CD8-positive, alpha-beta memory T cell (primary cell): ENCODE results near the gene CCDC170. TPM values are rescaled to one million over a fixed set of nuclear protein-coding genes. Genes with fewer than 3 reads are reported as not detected.

ENCODE experiments used
- CTCF ChIA-PET: fragments of 350-600 bp; sonication (Branson Sonifier 250); formaldehyde crosslinking; loops from one replicate; lab custom pipeline; 2021; ENCODE audit warnings: antibody characterized with exemption; lab: Charles Lee
- POLR2A ChIA-PET: fragments of 350-600 bp; sonication (Branson Sonifier 250); formaldehyde crosslinking; loops from one replicate; lab custom pipeline; 2021; ENCODE audit warnings: antibody characterized with exemption; lab: Charles Lee
- DNase-seq, 5 donors: peaks; one replicate each; pipeline versions ENCODE4 v3.0.0 to v3.0.0-alpha.2; 2020 to 2022; ENCODE audit warnings: mixed read lengths in 1 of 5
- H3K27ac ChIP-seq: one replicate; pipeline ENCODE4 v1.7.0; 2013; ENCODE audit warnings: low read depth, mild to moderate bottlenecking, low read length, moderate library complexity
- H3K27me3 ChIP-seq: 2 replicates; pipeline ENCODE4 v1.7.0; 2013; ENCODE audit warnings: low read length, mild to moderate bottlenecking; ENCODE audit not compliant: insufficient read depth, poor library complexity, severe bottlenecking
- H3K36me3 ChIP-seq: 2 replicates; pipeline ENCODE4 v1.7.0; 2013; ENCODE audit warnings: mild to moderate bottlenecking, low read length, moderate library complexity; ENCODE audit not compliant: insufficient read depth
- H3K4me1 ChIP-seq: 2 replicates; pipeline ENCODE4 v1.7.0; 2013; ENCODE audit warnings: mild to moderate bottlenecking, low read length, moderate library complexity; ENCODE audit not compliant: insufficient read depth
- H3K4me3 ChIP-seq: 2 replicates; pipeline ENCODE4 v1.7.0; 2013; ENCODE audit warnings: mild to moderate bottlenecking, low read length
- H3K9me3 ChIP-seq: 2 replicates; pipeline ENCODE4 v1.7.0; 2013; ENCODE audit warnings: mild to moderate bottlenecking, low read length
- H3K27ac Mint-ChIP-seq, 8 donors: one replicate each; pipeline ENCODE4 v1.8.0; 2020 to 2021; ENCODE audit warnings: mixed read lengths in 8 of 8, mild to moderate bottlenecking in 6 of 8, inconsistent platforms in 3 of 8, moderate library complexity in 3 of 8
- H3K27me3 Mint-ChIP-seq, 2 donors: one replicate each; pipeline ENCODE4 v1.8.0; 2020 to 2021; ENCODE audit warnings: mixed read lengths in 2 of 2, mild to moderate bottlenecking in 1 of 2, moderate library complexity in 1 of 2
- H3K36me3 Mint-ChIP-seq, 3 donors: one replicate each; pipeline ENCODE4 v1.8.0; 2020 to 2021; ENCODE audit warnings: mixed read lengths in 3 of 3, inconsistent platforms in 1 of 3, mild to moderate bottlenecking in 1 of 3
- H3K4me1 Mint-ChIP-seq, 3 donors: one replicate each; pipeline ENCODE4 v1.8.0; 2020 to 2021; ENCODE audit warnings: mixed read lengths in 3 of 3, inconsistent platforms in 1 of 3, mild to moderate bottlenecking in 1 of 3
- H3K4me3 Mint-ChIP-seq, 7 donors: one replicate each; pipeline ENCODE4 v1.8.0; 2020 to 2021; ENCODE audit warnings: mixed read lengths in 7 of 7, mild to moderate bottlenecking in 6 of 7, moderate library complexity in 4 of 7, inconsistent platforms in 2 of 7
- H3K9me3 Mint-ChIP-seq, 5 donors: one replicate each; pipeline ENCODE4 v1.8.0; 2020 to 2022; ENCODE audit warnings: mixed read lengths in 5 of 5, mild to moderate bottlenecking in 3 of 5, moderate library complexity in 2 of 5, inconsistent platforms in 1 of 5
- polyA plus RNA-seq: library from polyadenylated mRNA; unstranded; fragments of 300-500 nt; fragmentation: Illumina TruSeq; gene quantifications from one replicate; pipeline ENCODE4 v1.2.3, GENCODE V29; 2021
- total RNA-seq, 2 experiments: library from RNA; stranded (reverse); gene quantifications; one replicate each; pipeline ENCODE4 v1.2.3, GENCODE V29; 2021

CCDC170 gene
- total and polyA plus RNA-seq, 3 experiments from 2014 or later, result not detected

- no peaks in the 10 kb centered on the region for H3K36me3 Mint-ChIP-seq
- POLR2A ChIA-PET, result no interaction called here
- no peak for DNase-seq
These were observed 172.7 kb downstream of the CCDC170 start for GRCh38 chr6:151666526-151666925.

GRCh38 chr6:151669208-151669560, 175.4 kb downstream of the CCDC170 start:
- Mint-ChIP-seq H3K27ac (no peak overlapping the region), H3K27me3 (peaks cover 4 to 24% of the 10 kb centered on the region in 2 donors), H3K36me3 (no peaks in the 10 kb centered on the region), H3K4me1 (no peaks in the 10 kb centered on the region), H3K4me3 (no peak overlapping the region), H3K9me3 (no peaks in the 10 kb centered on the region)
- Histone ChIP-seq H3K27me3 (peaks cover 4% of the 10 kb centered on the region), H3K9me3 (no peaks in the 10 kb centered on the region), H3K36me3 (no peaks in the 10 kb centered on the region), H3K4me1 (no peaks in the 10 kb centered on the region), H3K27ac (no peak overlapping the region), H3K4me3 (no peak overlapping the region)
- POLR2A ChIA-PET, result no interaction called here
- CTCF ChIA-PET, result no interaction called here
- DNase-seq, result no peak

More at GRCh38 chr6:151666526-151666925, 172.7 kb downstream of the CCDC170 start:
- Mint-ChIP-seq H3K27me3 (peaks cover 7 to 40% of the 10 kb centered on the region in 2 donors), H3K9me3 (no peaks in the 10 kb centered on the region), H3K4me3 (no peak overlapping the region), H3K4me1 (no peaks in the 10 kb centered on the region), H3K27ac (no peak overlapping the region)
- Histone ChIP-seq H3K9me3 (no peaks in the 10 kb centered on the region), H3K4me1 (no peaks in the 10 kb centered on the region), H3K27me3 (peaks cover 4% of the 10 kb centered on the region), H3K4me3 (no peak overlapping the region), H3K27ac (no peak overlapping the region), H3K36me3 (no peaks in the 10 kb centered on the region)
- CTCF ChIA-PET, result no interaction called here

- H3K27me3 Mint-ChIP-seq, result peaks cover 4 to 27% of the 10 kb centered on the region in 2 donors
- Histone ChIP-seq H3K27me3 (peaks cover under 1% of the 10 kb centered on the region), H3K27ac (no peak overlapping the region), H3K4me3 (no peak overlapping the region), H3K4me1 (no peaks in the 10 kb centered on the region), H3K36me3 (no peaks in the 10 kb centered on the region), H3K9me3 (no peaks in the 10 kb centered on the region)
- no peaks in the 10 kb centered on the region for H3K36me3 Mint-ChIP-seq
- no peaks in the 10 kb centered on the region for H3K4me1 Mint-ChIP-seq
- DNase-seq, result no peak
- no peaks in the 10 kb centered on the region for H3K9me3 Mint-ChIP-seq
- no peak overlapping the region for H3K27ac Mint-ChIP-seq
- ChIA-PET POLR2A (no interaction called here), CTCF (no interaction called here)
- no peak overlapping the region for H3K4me3 Mint-ChIP-seq
These were observed 176.3 kb downstream of the CCDC170 start for GRCh38 chr6:151670116-151670515.

Other genes starting within 250 kb of the CCDC170 start
- 10 to 100 TPM; 23.4 to 24.3 TPM for gene ZBTB2, start 102.5 kb upstream of the CCDC170 start, total RNA-seq
- 24.0 TPM for gene ZBTB2, start 102.5 kb upstream of the CCDC170 start, polyA plus RNA-seq
- gene RMND1, start 41.9 kb upstream of the CCDC170 start, total RNA-seq, result 10 to 100 TPM; 24.5 to 25.6 TPM
- gene RMND1, start 41.9 kb upstream of the CCDC170 start, polyA plus RNA-seq, result 10.4 TPM